Inflammatory macrophage treated with lipopolysaccharide for 4 hours (primary cell): Measurements from ENCODE around the gene TNNC2.
"Not testable (repeated sequence)": the region's sequence is repeated elsewhere in the genome, so short reads cannot be mapped to it uniquely, and the experiment has no call there.

ENCODE experiments used
- DNase-seq: peaks from one replicate; pipeline ENCODE4 v3.0.0-alpha.2; 2020

The TNNC2 gene

DNA sequence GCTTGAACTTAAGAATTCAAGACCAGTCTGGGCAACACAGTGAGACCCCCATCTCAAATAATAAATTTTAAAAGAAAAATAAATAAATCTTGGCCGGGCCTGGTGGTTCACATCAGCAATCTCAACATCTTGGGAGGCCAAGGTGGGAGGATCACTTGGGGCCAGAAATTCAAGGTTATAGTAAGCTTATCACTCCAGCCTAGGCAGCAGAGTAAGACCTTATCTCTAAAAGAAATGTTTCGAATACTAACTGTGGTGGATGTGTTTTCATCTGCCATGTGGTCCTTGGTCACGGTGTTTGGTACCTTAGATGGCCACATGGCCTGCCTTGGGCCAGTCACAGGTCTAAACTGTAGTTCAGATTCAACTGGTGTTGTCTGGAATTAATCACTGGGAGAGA, 8.9 kb downstream of the TNNC2 start:
- DNase-seq = no peak

DNA sequence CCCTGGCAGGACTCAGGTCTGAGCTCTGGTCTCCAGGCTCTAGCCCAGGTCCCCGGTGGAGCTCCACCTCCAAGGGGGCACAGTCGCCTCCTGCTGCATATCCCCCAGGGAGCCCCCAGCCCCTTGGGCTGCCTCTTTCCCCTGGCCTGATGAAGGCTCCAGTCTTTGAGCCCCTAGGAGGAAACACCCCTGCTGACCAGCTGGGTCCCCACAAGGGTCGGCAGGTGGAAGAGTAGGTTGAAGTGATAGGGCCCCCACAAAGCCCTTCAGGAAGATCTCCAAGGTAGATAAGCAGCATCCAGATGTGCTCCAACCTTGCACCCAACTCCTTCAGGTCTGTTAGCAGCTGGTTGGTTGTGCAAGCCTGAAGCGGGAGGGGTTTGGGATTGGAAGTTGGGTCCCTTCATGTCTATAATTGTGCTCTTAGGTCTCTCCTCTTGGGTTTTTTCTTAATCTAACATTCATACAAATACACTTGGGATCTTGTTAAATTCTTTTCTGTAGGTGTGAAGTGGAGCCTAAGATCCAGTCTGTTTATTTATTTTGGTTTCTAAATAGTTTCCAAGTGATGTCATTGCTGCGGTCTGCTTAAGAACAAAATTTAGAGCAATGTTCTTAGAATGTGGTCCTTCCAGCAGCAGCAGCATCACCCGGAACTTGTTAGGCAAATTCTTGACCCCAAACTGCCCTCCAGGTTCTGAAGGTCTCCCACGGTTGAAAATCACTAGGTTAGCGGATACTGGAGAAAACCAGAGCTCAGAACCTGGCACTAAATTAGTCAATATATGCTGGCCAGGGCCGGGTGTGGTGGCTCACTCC, 9.5 kb downstream of the TNNC2 start:
- DNase-seq = no peak

DNA sequence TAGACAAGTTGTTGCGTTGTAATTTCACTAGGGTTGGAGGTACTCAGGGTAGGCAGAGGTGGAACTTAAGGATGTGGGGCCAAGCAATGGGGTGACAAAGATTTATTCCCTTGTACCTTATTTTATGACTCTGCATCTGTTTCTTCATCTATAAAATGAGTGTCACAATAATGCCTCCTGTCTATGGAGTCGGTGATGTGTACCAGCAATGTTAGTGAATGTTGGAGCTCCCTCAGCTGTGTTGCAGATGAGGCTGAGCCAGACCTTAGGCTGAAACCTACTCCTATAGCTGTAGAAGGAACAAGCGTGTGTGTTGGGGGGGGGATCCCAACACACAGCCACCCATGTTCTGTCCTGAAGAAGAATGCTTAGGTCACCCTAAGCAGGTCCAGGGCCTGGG, 10.2 kb downstream of the TNNC2 start:
- no peak for DNase-seq

- DNase-seq = no peak
These were observed 12.8 kb downstream of the TNNC2 start for GRCh38 chr20:45814314-45814713.

- no peak for DNase-seq
These were observed 13.6 kb downstream of the TNNC2 start for GRCh38 chr20:45813489-45813888.

- no peak for DNase-seq
These were observed 14.1 kb downstream of the TNNC2 start for GRCh38 chr20:45813006-45813340.

GRCh38 chr20:45812157-45813005, 14.7 kb downstream of the TNNC2 start, which contains the start of gene UBE2C:
Gene UBE2C (plus strand): TSS chr20:45812644. CDS start chr20:45812696, 52 bp downstream.
- peak; percentile 98 for DNase-seq

DNA sequence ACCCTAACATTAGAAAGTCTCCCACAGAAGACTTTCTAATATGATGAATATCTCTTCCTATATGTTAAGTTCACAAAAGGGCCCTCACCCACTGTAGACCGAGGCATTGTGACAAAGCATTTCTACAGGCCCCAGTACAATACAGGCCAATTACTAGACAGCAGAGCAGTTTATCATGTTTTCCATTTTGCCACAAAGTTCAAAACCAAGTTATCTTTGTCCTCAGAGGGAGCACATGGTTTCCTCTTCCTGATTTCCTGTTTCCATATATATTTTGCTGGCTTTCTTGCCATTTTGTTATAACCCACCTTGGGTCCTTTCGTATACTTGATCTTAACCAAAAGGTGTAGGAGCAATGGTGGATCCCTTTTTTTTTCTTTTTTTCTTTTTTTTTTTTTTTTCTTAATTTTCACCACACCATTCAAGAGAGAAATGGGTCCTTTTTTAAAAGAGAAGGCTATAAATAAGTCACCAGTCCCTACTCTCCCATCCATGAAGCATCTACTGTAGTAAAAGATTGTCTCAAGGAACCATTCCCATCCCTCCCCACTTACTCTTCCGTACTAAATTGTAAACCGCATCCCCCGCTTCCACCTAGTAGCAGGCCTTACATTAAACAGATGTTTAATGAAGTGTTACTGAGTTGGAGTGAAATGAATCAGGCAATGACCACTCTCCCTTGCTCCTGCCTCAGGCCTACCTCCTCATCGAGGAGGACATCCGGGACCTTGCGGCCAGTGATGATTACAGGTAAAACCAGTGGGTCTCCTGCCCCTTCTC, 16.7 kb downstream of the TNNC2 start:
- DNase-seq = no peak

DNA sequence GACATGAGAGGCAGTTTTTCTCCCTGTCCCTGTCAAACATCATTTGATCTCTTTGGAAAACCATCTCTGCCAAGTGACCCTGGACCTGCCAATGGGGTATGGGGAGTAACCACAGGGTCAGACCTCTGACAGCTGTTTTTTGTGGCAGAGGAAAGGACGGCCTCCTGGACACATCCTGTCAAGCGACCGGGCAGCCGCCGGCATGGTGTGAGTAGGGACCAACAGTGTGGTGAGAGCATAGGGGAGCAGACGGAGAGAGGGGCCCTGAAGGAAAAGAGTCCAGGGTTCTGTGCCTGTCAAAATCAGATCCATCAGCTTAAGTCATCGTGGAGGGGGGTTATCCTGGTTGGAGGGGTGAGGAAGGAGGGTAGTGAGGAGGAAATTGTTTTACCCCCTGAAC, 25.3 kb downstream of the TNNC2 start:
- DNase-seq = no peak

GRCh38 chr20:45798935-45799642, 28.0 kb downstream of the TNNC2 start:
- peak; percentile 59 for DNase-seq

GRCh38 chr20:45797955-45798354, 29.2 kb downstream of the TNNC2 start:
- not testable (repeated sequence) for DNase-seq

GRCh38 chr20:45797510-45797909, 29.6 kb downstream of the TNNC2 start:
- not testable (repeated sequence) for DNase-seq

DNA sequence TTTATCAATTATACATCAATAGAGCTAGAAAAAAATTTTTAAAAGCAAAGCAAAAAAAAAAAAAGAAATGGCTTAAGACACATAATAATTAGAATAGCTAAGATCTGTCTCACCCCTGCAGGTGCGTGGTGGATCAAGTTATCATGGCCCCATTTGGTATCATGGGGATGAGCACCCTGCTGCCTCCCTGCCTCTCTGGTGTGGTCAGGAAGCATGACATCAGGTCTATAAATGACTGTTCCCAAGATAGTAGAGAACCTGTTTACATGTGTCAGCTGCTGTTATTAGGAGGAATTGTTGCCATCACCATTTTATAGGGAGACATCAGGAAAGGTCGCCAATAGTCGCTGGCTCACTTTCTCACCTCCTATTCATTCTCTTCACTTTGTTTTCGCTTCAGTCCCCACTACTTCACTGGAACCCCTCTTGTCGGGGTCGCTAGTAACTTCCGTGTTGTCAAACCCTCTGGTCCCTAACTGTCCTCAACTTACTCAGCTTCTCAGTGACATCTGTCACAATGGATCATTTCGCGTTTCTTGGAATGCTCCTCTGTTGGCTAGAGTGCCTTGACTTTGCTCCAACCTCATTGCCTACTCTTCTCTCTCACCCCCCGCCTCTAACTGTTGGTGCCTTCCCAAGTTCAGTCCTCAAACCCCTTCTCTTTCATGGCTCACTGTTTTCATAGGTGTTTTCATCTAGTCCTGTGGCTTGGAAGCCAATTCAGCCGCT, 30.6 kb downstream of the TNNC2 start:
- no peak for DNase-seq

- DNase-seq = peak; percentile 81
These were observed 34.6 kb downstream of the TNNC2 start for GRCh38 chr20:45792317-45793118.

DNA sequence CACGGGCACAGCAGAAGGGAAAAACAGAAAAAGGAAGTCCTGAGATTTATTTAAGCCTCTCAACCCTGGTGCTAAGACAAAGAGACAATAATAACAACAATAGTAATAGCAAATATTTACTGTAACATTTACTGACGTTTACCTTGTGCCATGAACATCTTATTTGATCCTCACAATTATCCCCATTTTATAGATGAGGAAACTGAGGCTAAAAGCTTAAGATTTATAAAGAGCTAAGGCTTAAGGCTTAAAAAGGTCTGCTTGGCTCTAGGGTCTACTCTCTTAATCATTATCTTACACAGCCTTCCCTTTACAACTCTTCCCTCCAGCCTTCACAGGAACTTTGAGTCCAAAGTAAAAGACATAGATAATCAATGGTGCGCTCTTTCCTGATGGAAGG, 38.8 kb downstream of the TNNC2 start:
- DNase-seq = peak; percentile 66

GRCh38 chr20:45783656-45784294, 43.3 kb downstream of the TNNC2 start:
- DNase-seq = no peak

- DNase-seq = no peak
These were observed 44.2 kb downstream of the TNNC2 start for GRCh38 chr20:45782890-45783289.

DNA sequence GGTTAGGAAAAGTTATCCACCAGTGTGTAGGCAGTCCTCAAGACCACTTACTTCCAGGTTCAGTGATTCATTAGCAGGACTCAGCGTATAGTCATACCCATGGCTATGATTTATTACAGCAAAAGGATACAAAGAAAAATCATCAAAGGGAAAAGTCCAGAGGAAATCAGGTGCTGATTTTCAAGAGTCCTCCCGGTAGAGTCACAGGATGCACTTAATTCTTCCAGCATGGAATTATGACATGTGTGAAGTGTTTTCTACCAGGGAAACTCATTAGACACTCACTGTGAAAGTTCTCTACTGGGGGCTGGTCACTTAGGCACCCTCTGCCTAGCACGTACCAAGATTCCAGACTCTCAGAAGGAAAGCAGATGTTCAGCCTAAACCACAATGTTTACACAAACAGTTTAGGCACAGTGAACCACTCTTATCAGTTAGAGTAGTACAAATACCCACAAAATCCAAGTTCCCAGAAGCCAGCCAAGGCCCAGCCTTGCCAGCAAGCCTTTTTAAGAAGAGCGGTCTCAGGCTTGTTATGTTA, 45.7 kb downstream of the TNNC2 start:
- DNase-seq = no peak

DNA sequence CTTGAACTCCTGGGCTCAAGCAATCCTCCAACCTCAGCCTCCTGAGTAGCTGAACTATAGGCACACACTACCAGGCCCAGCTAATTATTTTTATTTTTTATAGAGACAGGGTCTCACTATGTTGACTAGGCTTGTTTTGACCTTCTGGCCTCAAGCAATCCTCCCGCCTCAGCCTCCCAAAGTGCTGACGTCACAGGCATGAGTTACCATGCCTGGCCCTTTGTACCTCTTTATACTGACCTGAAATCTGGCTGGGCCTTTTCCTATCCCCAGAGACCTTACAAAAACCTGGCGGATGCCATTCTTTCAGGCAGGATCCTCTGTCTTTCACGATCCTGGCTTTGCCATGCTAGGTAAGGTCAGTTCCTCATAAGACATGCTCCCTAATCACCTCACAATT, 47.0 kb downstream of the TNNC2 start:
- DNase-seq = no peak
